KMS-11 (cell line): Measurements from ENCODE around the gene KHDC4.

ENCODE experiments used
- H2AFZ ChIP-seq: fragments of 200-600 bp; sonication (generic); 2 replicates; pipeline ENCODE4 v1.6.1; 2016; ENCODE audit warnings: antibody characterized with exemption, mixed run types, low read depth
- H3K27ac ChIP-seq: fragments of 200-600 bp; sonication (generic); 2 replicates; pipeline ENCODE4 v1.6.1; 2016; ENCODE audit warnings: mild to moderate bottlenecking, mixed run types
- H3K27me3 ChIP-seq: fragments of 200-600 bp; sonication (generic); 2 replicates; pipeline ENCODE4 v1.6.1; 2017; ENCODE audit warnings: mild to moderate bottlenecking, low read depth, mixed run types, moderate library complexity; ENCODE audit not compliant: insufficient read depth
- H3K36me3 ChIP-seq: fragments of 200-600 bp; sonication (generic); 2 replicates; pipeline ENCODE4 v1.6.1; 2017; ENCODE audit warnings: mild to moderate bottlenecking, mixed run types; ENCODE audit not compliant: insufficient read depth
- H3K4me1 ChIP-seq: fragments of 200-600 bp; sonication (generic); 2 replicates; pipeline ENCODE4 v1.6.1; 2016; ENCODE audit warnings: mild to moderate bottlenecking, low read depth, mixed run types; ENCODE audit not compliant: poor library complexity, severe bottlenecking
- H3K4me2 ChIP-seq: fragments of 200-600 bp; sonication (generic); 2 replicates; pipeline ENCODE4 v1.7.0; 2016; ENCODE audit warnings: mild to moderate bottlenecking, mixed run types
- H3K4me3 ChIP-seq: fragments of 200-600 bp; sonication (generic); IDR thresholded peaks from 2 replicates; pipeline ENCODE4 v1.6.1; 2017; ENCODE audit warnings: low read depth, low read length, mixed read lengths; ENCODE audit not compliant: insufficient read depth
- H3K79me2 ChIP-seq: fragments of 200-600 bp; sonication (generic); 2 replicates; pipeline ENCODE4 v1.6.1; 2016; ENCODE audit warnings: low read depth, mixed run types; ENCODE audit not compliant: insufficient read depth
- H3K9ac ChIP-seq: fragments of 200-600 bp; sonication (generic); 2 replicates; pipeline ENCODE4 v1.6.1; 2016; ENCODE audit warnings: mild to moderate bottlenecking, mixed run types
- H4K20me1 ChIP-seq: fragments of 200-600 bp; sonication (generic); 2 replicates; pipeline ENCODE4 v1.6.1; 2016; ENCODE audit warnings: mild to moderate bottlenecking, mixed run types; ENCODE audit not compliant: insufficient read depth
- TF ChIP-seq, protein P1 (sequence below): fragments of 200-600 bp; sonication (generic); conservative IDR thresholded peaks from 2 replicates; pipeline ENCODE4 v1.6.1; 2017; ENCODE audit warnings: low read depth, mild to moderate bottlenecking, antibody characterized with exemption, low read length, moderate library complexity, mixed read lengths

The KHDC4 gene

DNA sequence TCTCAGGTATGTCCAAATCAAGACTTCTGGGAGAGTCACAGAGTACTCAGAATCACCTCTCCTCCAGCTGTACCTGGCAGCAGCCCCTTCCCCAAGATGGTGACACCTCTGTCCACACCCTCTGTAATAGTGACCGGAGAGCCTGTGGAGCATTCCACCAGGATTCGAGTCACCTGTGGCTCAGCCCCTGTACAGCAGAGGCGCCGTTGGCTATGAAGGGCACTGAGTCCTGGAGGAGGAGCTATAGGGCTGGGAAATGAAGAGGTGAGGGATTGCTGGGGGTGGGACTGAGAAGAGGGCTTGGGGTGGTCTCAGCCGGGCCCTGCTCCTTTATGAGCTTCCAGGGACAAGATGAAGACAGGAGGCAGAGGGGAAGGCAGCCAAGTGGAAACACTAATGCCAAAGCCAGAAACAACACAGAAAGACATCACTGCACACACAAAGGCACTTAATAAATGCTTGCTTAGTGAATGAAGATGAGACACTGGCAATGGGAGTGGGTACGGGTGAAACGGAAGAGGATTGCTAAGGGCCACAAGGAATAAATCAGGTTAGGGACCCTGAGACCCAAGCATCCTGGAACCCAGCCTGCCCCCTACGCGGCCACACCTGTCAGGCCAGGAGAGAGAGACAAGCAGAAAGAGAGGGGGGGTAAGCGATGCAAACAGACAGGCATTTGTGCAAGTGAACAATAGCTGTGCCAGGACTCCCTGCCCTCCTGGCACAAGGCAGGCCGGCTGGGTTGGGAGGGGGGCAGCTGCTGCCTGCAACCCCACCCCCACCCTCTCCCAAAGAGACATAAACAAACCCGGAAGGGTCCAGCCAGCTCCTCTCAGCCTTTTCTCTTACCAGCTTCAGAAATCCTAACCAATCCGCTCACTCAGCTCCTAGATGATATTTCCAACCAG is 40.2 kb upstream of the KHDC4 start:
- H3K4me3 ChIP-seq, result no peak overlapping the region
- H3K4me2 ChIP-seq, result peak overlapping the region; percentile 95; the same call in 1 of the 2 replicates
- peak overlapping the region; percentile 83; the same call in 1 of the 2 replicates for H3K9ac ChIP-seq
- no peaks in the 10 kb centered on the region for H3K27me3 ChIP-seq
- peaks cover 62% of the 10 kb centered on the region for H3K4me1 ChIP-seq
- H3K36me3 ChIP-seq, result peaks cover 7% of the 10 kb centered on the region; the same call in 1 of the 2 replicates
- H2AFZ ChIP-seq, result no peak overlapping the region
- TF ChIP-seq, protein P1, sequence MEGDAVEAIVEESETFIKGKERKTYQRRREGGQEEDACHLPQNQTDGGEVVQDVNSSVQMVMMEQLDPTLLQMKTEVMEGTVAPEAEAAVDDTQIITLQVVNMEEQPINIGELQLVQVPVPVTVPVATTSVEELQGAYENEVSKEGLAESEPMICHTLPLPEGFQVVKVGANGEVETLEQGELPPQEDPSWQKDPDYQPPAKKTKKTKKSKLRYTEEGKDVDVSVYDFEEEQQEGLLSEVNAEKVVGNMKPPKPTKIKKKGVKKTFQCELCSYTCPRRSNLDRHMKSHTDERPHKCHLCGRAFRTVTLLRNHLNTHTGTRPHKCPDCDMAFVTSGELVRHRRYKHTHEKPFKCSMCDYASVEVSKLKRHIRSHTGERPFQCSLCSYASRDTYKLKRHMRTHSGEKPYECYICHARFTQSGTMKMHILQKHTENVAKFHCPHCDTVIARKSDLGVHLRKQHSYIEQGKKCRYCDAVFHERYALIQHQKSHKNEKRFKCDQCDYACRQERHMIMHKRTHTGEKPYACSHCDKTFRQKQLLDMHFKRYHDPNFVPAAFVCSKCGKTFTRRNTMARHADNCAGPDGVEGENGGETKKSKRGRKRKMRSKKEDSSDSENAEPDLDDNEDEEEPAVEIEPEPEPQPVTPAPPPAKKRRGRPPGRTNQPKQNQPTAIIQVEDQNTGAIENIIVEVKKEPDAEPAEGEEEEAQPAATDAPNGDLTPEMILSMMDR, result no peak
- H3K79me2 ChIP-seq, result peaks cover 100% of the 10 kb centered on the region
- H4K20me1 ChIP-seq, result peaks cover 54% of the 10 kb centered on the region
- H3K27ac ChIP-seq, result peak overlapping the region; percentile 80; the same call in 1 of the 2 replicates

DNA sequence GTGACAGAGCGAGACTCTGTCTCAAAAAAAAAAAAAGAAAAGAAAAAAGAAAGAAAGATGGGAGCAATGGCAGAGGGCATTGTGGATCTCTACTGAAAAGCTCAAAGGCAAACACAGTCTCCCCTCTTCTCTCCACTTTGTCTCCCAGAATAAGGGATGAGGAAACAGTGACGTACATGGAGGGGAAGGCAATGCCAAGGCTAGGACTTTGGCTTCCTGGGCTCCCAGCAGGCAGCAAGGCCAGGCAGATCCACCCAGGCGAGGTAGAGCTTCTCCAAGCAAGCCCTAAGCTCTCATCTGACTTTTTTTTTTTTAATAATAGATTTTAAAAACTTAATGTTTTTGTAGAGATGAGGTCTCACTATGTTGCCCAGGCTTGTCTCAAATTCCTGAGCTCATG is 39.5 kb upstream of the KHDC4 start:
- H3K4me2 ChIP-seq, result no peak overlapping the region; the same call in 1 of the 2 replicates

DNA sequence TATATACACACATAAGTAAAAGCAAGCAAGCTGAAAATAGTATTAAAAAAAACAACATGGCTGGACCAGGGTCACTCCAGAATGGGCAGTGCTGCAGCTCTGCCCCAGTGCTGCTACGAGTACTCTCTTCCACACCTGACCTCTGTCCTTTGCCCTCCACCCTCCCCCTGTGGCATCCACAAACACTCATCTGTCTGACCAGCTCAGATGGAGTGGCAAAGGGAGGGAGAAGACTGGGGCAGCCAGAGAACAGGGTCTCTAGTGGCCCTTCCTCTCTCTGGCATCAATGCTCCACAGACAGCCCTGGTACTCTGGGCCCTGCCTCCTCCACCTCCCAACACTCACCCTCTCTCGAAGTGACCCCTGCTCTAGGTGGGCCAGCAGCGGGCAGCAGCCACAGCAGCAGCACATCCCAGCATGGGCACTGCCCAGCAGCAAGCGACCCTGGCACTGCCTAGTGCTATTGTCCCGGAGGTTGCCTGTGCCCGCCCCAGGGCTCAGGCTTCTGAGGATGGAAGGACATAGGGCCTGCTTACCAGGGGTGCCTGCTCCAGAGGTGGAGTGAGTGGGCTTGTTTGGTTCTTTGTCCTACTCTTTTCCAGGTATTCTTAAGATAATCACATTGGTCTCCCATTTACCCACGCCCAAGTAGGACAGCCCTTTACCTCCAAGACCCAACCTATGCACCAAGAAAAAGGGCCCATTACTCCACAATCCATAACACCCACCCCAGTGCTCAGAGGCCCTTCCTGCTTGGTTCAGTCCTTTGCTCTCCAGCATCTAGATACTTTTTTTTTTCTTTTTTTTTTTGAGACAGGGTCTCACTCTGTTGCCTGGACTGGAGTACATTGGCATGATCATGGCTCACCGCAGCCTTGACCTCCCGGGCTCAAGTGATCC is 37.9 kb upstream of the KHDC4 start:
- TF ChIP-seq, protein P1, result no peak
- Histone ChIP-seq H3K79me2 (peaks cover 99% of the 10 kb centered on the region), H3K4me2 (peak overlapping the region; percentile 7; the same call in 1 of the 2 replicates), H2AFZ (no peak overlapping the region), H4K20me1 (peaks cover 70% of the 10 kb centered on the region), H3K9ac (no peak overlapping the region), H3K27ac (no peak overlapping the region; the same call in 1 of the 2 replicates), H3K27me3 (no peaks in the 10 kb centered on the region), H3K4me3 (no peak overlapping the region), H3K4me1 (peaks cover 64% of the 10 kb centered on the region), H3K36me3 (peaks cover 23% of the 10 kb centered on the region; the same call in 1 of the 2 replicates)

More for the DNA sequence above, 39.5 kb upstream of the KHDC4 start:
- Histone ChIP-seq H3K4me3 (no peak overlapping the region), H3K4me1 (peaks cover 64% of the 10 kb centered on the region), H2AFZ (no peak overlapping the region), H3K36me3 (peaks cover 12% of the 10 kb centered on the region; the same call in 1 of the 2 replicates), H3K27ac (no peak overlapping the region; the same call in 1 of the 2 replicates), H3K9ac (no peak overlapping the region), H3K27me3 (no peaks in the 10 kb centered on the region), H4K20me1 (peaks cover 62% of the 10 kb centered on the region), H3K79me2 (peaks cover 100% of the 10 kb centered on the region)
- TF ChIP-seq, protein P1, result no peak

DNA sequence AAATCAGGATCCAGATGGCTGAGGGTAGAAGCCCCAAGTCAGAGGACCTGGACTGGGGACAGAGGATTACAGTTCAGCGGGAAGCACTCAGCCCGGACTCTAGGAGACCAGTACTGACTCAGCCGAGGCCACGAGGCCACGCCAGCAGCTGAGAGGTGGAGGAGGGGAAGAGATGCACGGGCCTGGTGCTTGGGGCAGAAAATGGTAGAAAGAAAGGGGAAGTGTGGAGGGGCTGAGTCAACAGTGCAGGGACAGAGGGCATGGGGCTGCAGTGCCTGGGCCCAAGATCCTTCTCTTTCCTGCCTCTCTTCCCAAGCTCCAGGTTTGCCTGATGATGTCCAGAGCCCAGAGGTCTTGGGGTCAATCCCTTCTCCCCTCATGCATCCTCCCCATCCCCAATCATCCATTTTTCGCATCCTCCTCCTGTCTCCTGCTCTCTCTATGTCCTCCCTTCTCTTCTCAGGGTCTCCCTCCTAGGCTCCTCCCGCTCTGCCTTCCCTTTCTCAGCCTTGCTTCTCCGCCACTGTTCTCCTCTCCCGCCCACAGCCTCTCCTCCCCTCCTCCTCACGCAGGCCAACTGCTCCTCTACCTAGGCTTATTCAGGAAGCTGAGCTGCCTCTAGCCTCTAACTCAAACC is 36.4 kb upstream of the KHDC4 start:
- peaks cover 34% of the 10 kb centered on the region; the same call in 1 of the 2 replicates for H3K36me3 ChIP-seq
- peaks cover 95% of the 10 kb centered on the region for H3K79me2 ChIP-seq
- peaks cover 55% of the 10 kb centered on the region for H3K4me1 ChIP-seq
- H4K20me1 ChIP-seq, result peaks cover 67% of the 10 kb centered on the region
- TF ChIP-seq, protein P1, result no peak
- no peak overlapping the region; the same call in 1 of the 2 replicates for H3K27ac ChIP-seq
- no peaks in the 10 kb centered on the region for H3K27me3 ChIP-seq
- no peak overlapping the region for H3K4me3 ChIP-seq
- no peak overlapping the region for H2AFZ ChIP-seq
- no peak overlapping the region for H3K9ac ChIP-seq
- no peak overlapping the region for H3K4me2 ChIP-seq
